ENCODE data around the gene CBX7. TPM values are rescaled to one million over a fixed set of nuclear protein-coding genes. Genes with fewer than 3 reads are reported as not detected.

The CBX7 gene
- polyA plus RNA-seq, 1 donor from 2014 or later: 4.4 TPM

DNA sequence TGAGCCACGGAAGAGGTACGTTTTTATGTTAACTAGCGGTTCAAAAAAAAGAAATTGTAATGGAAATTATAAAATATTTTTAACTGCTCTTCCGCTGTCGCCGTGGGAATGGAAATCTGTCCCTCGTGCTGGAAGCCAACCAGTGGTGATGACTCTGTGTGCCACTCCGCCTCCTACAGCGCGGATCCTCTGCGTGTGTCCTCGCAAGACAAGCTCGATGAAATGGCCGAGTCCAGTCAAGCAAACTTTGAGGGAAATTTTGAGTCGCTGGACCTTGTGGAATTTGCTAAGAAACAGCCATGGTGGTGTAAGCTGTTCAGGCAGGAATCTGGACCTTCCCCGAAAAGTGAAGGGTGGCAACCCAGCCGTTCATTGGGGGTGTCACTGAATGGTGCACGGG lies 2.9 kb upstream of the CBX7 start:
- Histone ChIP-seq H3K79me2 (replicated peaks; ENCODE audit: insufficient read depth, low read length) (no peaks in the 10 kb centered on the region), H3K9me3 (ENCODE audit: low read length) (no peaks in the 10 kb centered on the region), H3K9ac (ENCODE audit: low read length) (no peak overlapping the region), H3K4me2 (ENCODE audit: low read length) (no peak overlapping the region), H3K9me2 (ENCODE audit: insufficient read depth, low read length) (no peaks in the 10 kb centered on the region), H3K27me3 (ENCODE audit: insufficient read depth, low read depth, low read length) (peaks cover 33% of the 10 kb centered on the region), H3K27ac (ENCODE audit: low read length) (no peak overlapping the region), H4K20me1 (ENCODE audit: insufficient read depth) (no peaks in the 10 kb centered on the region), H2AFZ (ENCODE audit: low read depth, low read length) (no peak overlapping the region), H3K36me3 (ENCODE audit: insufficient read depth, low read length) (no peaks in the 10 kb centered on the region), H3F3A (ENCODE audit: insufficient read depth, low read length, poor library complexity, severe bottlenecking) (no peaks in the 10 kb centered on the region), H3K4me3 (ENCODE audit: low read length) (no peak overlapping the region)
- TF ChIP-seq EZH2 (IDR thresholded peaks at IDR 0.05; ENCODE audit: borderline replicate concordance, insufficient read depth, low read length, poor library complexity, severe bottlenecking) (no peak), POLR2AphosphoS5 (IDR thresholded peaks at IDR 0.05) (no peak), SMC3 (conservative IDR thresholded peaks at IDR 0.05; ENCODE audit: poor library complexity) (no peak), EP300 (conservative IDR thresholded peaks at IDR 0.05; ENCODE audit: poor library complexity, severe bottlenecking) (no peak), TAF1 (IDR thresholded peaks at IDR 0.05; ENCODE audit: low read depth) (no peak), MXI1 (conservative IDR thresholded peaks at IDR 0.05; ENCODE audit: poor library complexity, severe bottlenecking) (no peak), RAD21 (conservative IDR thresholded peaks at IDR 0.05) (no peak)
- TF ChIP-seq, protein P1, sequence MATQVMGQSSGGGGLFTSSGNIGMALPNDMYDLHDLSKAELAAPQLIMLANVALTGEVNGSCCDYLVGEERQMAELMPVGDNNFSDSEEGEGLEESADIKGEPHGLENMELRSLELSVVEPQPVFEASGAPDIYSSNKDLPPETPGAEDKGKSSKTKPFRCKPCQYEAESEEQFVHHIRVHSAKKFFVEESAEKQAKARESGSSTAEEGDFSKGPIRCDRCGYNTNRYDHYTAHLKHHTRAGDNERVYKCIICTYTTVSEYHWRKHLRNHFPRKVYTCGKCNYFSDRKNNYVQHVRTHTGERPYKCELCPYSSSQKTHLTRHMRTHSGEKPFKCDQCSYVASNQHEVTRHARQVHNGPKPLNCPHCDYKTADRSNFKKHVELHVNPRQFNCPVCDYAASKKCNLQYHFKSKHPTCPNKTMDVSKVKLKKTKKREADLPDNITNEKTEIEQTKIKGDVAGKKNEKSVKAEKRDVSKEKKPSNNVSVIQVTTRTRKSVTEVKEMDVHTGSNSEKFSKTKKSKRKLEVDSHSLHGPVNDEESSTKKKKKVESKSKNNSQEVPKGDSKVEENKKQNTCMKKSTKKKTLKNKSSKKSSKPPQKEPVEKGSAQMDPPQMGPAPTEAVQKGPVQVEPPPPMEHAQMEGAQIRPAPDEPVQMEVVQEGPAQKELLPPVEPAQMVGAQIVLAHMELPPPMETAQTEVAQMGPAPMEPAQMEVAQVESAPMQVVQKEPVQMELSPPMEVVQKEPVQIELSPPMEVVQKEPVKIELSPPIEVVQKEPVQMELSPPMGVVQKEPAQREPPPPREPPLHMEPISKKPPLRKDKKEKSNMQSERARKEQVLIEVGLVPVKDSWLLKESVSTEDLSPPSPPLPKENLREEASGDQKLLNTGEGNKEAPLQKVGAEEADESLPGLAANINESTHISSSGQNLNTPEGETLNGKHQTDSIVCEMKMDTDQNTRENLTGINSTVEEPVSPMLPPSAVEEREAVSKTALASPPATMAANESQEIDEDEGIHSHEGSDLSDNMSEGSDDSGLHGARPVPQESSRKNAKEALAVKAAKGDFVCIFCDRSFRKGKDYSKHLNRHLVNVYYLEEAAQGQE (IDR thresholded peaks at IDR 0.05; ENCODE audit: borderline replicate concordance): no peak
- TF ChIP-seq, protein P2, sequence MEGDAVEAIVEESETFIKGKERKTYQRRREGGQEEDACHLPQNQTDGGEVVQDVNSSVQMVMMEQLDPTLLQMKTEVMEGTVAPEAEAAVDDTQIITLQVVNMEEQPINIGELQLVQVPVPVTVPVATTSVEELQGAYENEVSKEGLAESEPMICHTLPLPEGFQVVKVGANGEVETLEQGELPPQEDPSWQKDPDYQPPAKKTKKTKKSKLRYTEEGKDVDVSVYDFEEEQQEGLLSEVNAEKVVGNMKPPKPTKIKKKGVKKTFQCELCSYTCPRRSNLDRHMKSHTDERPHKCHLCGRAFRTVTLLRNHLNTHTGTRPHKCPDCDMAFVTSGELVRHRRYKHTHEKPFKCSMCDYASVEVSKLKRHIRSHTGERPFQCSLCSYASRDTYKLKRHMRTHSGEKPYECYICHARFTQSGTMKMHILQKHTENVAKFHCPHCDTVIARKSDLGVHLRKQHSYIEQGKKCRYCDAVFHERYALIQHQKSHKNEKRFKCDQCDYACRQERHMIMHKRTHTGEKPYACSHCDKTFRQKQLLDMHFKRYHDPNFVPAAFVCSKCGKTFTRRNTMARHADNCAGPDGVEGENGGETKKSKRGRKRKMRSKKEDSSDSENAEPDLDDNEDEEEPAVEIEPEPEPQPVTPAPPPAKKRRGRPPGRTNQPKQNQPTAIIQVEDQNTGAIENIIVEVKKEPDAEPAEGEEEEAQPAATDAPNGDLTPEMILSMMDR (IDR thresholded peaks at IDR 0.05; ENCODE audit: poor library complexity, severe bottlenecking): no peak

DNA sequence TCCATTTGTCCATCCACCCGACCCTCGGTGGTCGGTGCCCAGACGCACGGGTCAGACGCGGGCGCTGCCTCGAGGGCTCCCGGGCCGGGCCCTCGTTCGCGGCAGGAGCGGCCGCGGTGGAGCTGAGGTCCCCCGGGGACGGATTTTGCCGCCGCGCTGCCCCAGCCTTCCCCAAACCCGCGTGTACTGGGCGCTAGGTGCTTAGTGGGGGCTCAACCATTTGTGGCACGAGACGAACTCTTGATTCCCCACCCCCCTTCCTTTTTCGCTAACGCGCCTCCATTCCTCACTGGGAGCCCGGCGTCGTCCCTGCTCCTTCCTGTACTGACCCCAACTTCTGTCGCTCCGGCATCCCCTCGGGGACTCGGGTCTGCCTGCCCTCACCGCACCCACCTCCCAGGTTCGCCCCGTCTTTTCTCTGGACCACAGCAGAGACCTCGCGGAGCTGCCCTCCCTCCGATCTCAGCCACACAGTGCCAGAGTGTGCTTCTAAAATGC lies 789 bp upstream of the CBX7 start:
- no peaks in the 10 kb centered on the region for H4K20me1 ChIP-seq (ENCODE audit: insufficient read depth)
- peak overlapping the region; percentile 84 for H3K4me3 ChIP-seq (ENCODE audit: low read length)
- H3K4me2 ChIP-seq (ENCODE audit: low read length): peak overlapping the region; percentile 59
- H3F3A ChIP-seq (ENCODE audit: insufficient read depth, low read length, poor library complexity, severe bottlenecking): no peaks in the 10 kb centered on the region
- H3K9me2 ChIP-seq (ENCODE audit: insufficient read depth, low read length): no peaks in the 10 kb centered on the region
- no peaks in the 10 kb centered on the region for H3K79me2 ChIP-seq (replicated peaks; ENCODE audit: insufficient read depth, low read length)
- no peaks in the 10 kb centered on the region for H3K9me3 ChIP-seq (ENCODE audit: low read length)
- TF ChIP-seq TAF1 (IDR thresholded peaks at IDR 0.05; ENCODE audit: low read depth) (no peak), POLR2AphosphoS5 (IDR thresholded peaks at IDR 0.05) (no peak), SMC3 (conservative IDR thresholded peaks at IDR 0.05; ENCODE audit: poor library complexity) (no peak)
- no peaks in the 10 kb centered on the region for H3K36me3 ChIP-seq (ENCODE audit: insufficient read depth, low read length)
- H3K27me3 ChIP-seq (ENCODE audit: insufficient read depth, low read depth, low read length): peaks cover 33% of the 10 kb centered on the region
- H3K27ac ChIP-seq (ENCODE audit: low read length): peak overlapping the region; percentile 67
- H2AFZ ChIP-seq (ENCODE audit: low read depth, low read length): peak overlapping the region; percentile 98
- peak overlapping the region; percentile 80 for H3K9ac ChIP-seq (ENCODE audit: low read length)

Data from neural cell (in vitro differentiated cells).